PC-3 (cell line): ENCODE data around the gene IPCEF1.

ENCODE experiments used
- EZH2 ChIP-seq: fragments of 300-600 bp; sonication (generic); IDR thresholded peaks from one replicate; pipeline ENCODE4 v1.6.1; 2017; ENCODE audit warnings: antibody characterized with exemption, mild to moderate bottlenecking, low read length; ENCODE audit not compliant: unreplicated experiment
- EZH2phosphoT487 ChIP-seq: fragments of 300-600 bp; sonication (generic); IDR thresholded peaks from 2 replicates; pipeline ENCODE4 v1.6.1; 2018; ENCODE audit warnings: mild to moderate bottlenecking, antibody characterized with exemption, low read length, borderline replicate concordance
- TF ChIP-seq, protein P1 (sequence below): fragments of 300-600 bp; sonication (generic); conservative IDR thresholded peaks from 2 replicates; pipeline ENCODE4 v1.5.1; 2017; ENCODE audit warnings: antibody characterized with exemption, low read depth, mild to moderate bottlenecking, low read length

DNA sequence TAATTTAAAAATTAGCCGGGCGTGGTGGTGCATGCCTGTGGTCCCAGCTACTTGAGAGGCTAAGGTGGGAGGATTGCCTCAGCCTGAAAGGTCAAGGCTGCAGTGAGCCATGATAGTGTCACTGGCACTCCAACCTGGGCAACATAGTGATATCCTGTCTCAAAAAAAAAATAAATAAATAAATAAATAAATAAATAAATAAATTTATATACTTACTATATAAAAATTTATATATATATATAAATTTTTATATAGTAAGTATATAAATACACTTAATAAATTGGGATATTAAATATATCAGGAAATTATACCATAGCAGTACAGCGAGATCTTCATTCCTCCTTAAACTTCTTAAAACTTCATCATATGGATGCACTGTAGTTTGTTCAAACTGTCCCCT is 23.0 kb upstream of the IPCEF1 start:
- TF ChIP-seq, protein P1, sequence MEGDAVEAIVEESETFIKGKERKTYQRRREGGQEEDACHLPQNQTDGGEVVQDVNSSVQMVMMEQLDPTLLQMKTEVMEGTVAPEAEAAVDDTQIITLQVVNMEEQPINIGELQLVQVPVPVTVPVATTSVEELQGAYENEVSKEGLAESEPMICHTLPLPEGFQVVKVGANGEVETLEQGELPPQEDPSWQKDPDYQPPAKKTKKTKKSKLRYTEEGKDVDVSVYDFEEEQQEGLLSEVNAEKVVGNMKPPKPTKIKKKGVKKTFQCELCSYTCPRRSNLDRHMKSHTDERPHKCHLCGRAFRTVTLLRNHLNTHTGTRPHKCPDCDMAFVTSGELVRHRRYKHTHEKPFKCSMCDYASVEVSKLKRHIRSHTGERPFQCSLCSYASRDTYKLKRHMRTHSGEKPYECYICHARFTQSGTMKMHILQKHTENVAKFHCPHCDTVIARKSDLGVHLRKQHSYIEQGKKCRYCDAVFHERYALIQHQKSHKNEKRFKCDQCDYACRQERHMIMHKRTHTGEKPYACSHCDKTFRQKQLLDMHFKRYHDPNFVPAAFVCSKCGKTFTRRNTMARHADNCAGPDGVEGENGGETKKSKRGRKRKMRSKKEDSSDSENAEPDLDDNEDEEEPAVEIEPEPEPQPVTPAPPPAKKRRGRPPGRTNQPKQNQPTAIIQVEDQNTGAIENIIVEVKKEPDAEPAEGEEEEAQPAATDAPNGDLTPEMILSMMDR: no peak
- TF ChIP-seq EZH2phosphoT487: no peak
- TF ChIP-seq EZH2: no peak
